HUES6 (cell line): ENCODE data around the gene DICER1.

Experiments used
- H3K27ac ChIP-seq: 2 replicates; pipeline ENCODE4 v1.7.0; 2013; ENCODE audit warnings: low read depth, mild to moderate bottlenecking, low read length, inconsistent platforms
- H3K27me3 ChIP-seq: 2 replicates; pipeline ENCODE4 v1.6.1; 2013; ENCODE audit warnings: low read length; ENCODE audit not compliant: control insufficient read depth, insufficient read depth
- H3K36me3 ChIP-seq: 2 replicates; pipeline ENCODE4 v1.6.1; 2013; ENCODE audit warnings: low read length; ENCODE audit not compliant: control insufficient read depth, insufficient read depth
- H3K4me1 ChIP-seq: 2 replicates; pipeline ENCODE4 v1.6.1; 2013; ENCODE audit warnings: low read length; ENCODE audit not compliant: control insufficient read depth, insufficient read depth
- H3K4me3 ChIP-seq: 2 replicates; pipeline ENCODE4 v1.5.1; 2013; ENCODE audit warnings: low read depth, low read length
- H3K9ac ChIP-seq: one replicate; pipeline ENCODE4 v1.6.1; 2013; ENCODE audit warnings: mild to moderate bottlenecking, low read length
- H3K9me3 ChIP-seq: 2 replicates; pipeline ENCODE4 v1.6.1; 2013; ENCODE audit warnings: low read depth, low read length; ENCODE audit not compliant: control insufficient read depth, insufficient read depth

DICER1 gene

DNA sequence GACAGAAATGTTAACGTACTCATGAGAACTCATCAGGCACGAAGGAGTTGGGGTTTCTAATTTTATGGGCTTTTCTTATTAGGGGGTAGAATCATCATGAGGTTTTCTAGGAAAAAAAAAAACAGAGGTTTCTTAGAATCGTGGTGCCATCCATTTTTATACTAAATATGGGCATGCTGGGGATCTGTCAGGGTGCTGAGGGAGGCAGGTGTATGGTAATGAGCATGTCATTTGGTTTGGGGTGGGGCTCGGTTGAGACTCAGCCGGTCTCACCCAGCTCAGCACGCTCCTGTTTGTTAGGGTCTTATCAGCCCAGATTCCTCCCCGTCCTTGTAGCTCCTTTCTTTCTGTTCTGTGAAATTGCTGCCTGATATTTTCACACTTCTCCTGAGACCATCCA lies 98.2 kb downstream of the DICER1 start:
- no peak overlapping the region for H3K4me3 ChIP-seq
- no peaks in the 10 kb centered on the region for H3K9me3 ChIP-seq
- no peak overlapping the region for H3K27ac ChIP-seq
- no peaks in the 10 kb centered on the region for H3K4me1 ChIP-seq
- H3K36me3 ChIP-seq, result no peaks in the 10 kb centered on the region
- no peaks in the 10 kb centered on the region for H3K27me3 ChIP-seq
- H3K9ac ChIP-seq, result no peak overlapping the region

DNA sequence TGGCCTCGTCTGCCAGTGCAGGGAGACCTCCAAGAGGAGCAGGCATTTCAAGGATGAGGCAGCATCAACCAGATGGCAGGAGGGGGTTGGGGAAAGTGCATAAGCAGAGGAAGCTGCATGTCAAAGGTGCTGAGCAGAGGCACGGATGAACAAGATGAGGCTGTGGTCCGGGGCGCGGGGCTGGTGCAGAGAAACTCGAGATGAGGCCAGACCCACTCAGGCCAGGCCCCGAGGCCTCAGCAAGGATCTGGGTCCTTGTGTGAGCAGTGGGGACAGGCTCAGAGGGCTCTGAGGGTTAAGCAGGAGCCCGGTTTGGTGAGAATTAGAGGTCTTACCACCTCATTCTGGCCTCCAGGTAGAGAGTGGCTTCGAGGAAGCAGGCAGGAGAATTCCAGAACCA lies 98.8 kb downstream of the DICER1 start:
- H3K27me3 ChIP-seq, result no peaks in the 10 kb centered on the region
- H3K4me3 ChIP-seq, result no peak overlapping the region
- H3K27ac ChIP-seq, result no peak overlapping the region
- no peak overlapping the region for H3K9ac ChIP-seq
- no peaks in the 10 kb centered on the region for H3K4me1 ChIP-seq
- no peaks in the 10 kb centered on the region for H3K9me3 ChIP-seq
- no peaks in the 10 kb centered on the region for H3K36me3 ChIP-seq

DNA sequence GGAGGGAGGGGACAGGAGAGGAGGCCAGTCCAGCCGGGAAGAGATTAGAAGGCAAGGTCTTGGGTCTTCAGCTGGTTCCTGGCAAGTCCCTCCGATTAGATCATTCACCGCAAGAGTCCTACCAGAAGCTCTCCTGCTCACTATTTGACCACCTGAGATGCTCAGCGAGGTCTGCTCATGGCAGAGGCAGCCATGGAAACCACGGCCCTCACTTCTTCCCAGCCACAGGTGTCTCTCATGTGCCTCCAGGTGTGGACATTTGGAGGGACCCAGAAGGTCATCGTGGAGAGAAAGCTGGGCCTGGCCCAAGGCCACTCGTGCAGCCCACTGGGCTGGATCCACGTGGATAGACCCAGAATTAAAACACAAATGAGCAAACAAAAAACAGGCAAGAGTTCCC lies 99.5 kb downstream of the DICER1 start:
- Histone ChIP-seq H3K27me3 (no peaks in the 10 kb centered on the region), H3K9me3 (no peaks in the 10 kb centered on the region), H3K36me3 (no peaks in the 10 kb centered on the region), H3K27ac (no peak overlapping the region), H3K4me3 (no peak overlapping the region), H3K9ac (no peak overlapping the region), H3K4me1 (no peaks in the 10 kb centered on the region)

DNA sequence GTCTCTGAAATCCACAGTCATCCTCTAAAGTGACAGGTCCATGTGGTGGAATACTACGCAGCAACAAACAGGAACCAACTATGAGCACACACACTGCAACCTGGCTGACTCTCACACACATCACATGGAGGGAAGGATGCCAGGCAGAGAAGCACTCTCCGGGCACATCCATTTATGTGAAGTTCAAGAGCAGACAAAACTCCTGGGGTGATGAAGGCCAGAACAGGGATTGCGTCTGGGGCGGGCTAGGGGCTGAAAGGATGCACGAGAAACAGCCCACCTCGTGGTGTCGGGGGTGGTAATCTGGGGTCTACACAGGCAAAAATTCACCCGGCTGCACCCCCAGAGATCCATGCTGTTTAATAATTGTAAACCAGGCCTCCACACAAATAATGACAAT lies 100.2 kb downstream of the DICER1 start:
- Histone ChIP-seq H3K27ac (no peak overlapping the region), H3K9me3 (no peaks in the 10 kb centered on the region), H3K4me1 (no peaks in the 10 kb centered on the region), H3K27me3 (no peaks in the 10 kb centered on the region), H3K4me3 (no peak overlapping the region), H3K36me3 (no peaks in the 10 kb centered on the region), H3K9ac (no peak overlapping the region)

DNA sequence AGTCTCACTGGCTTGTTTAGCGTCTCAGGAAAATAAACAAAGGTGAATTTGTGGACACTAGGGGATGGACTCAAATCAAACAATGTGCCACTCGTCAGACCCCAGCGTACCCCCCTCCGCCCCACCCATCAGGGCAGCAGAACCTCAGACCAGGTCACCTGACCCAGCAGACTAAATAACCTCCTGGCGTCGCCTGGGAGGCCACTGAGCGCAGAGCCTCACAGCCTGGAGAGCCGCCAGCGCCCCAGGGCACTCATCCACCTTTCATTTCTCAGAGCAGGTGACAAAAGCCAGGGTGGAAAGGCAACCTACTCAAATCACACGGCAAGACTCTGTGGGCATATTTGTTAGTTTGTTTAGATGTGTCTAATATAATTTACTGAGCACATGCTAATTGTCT lies 100.9 kb downstream of the DICER1 start:
- H3K36me3 ChIP-seq, result no peaks in the 10 kb centered on the region
- no peak overlapping the region for H3K9ac ChIP-seq
- no peaks in the 10 kb centered on the region for H3K4me1 ChIP-seq
- no peak overlapping the region for H3K27ac ChIP-seq
- H3K9me3 ChIP-seq, result no peaks in the 10 kb centered on the region
- no peak overlapping the region for H3K4me3 ChIP-seq
- no peaks in the 10 kb centered on the region for H3K27me3 ChIP-seq

DNA sequence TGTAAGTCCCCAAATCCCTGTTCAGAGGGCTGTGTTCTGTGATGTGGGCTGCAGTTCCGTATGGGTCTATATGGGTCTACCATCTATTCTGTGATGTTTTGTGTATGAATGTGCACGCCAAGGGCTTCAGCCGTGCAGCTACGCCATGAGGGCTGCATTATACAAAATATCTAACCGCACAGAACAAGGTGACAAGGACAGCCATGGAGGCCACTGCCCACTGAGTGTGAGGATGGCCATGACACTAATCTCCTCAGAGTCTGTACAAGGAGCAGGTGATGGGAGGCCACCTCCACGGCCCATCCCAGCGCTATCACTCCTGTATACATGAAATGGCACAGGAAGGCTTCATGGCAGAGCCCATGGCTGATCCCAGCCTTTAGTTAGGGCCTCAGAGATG lies 102.0 kb downstream of the DICER1 start:
- peaks cover 8% of the 10 kb centered on the region; the same call in 1 of the 2 replicates for H3K27me3 ChIP-seq
- no peak overlapping the region for H3K9ac ChIP-seq
- no peak overlapping the region for H3K27ac ChIP-seq
- H3K4me3 ChIP-seq, result no peak overlapping the region
- no peaks in the 10 kb centered on the region for H3K4me1 ChIP-seq
- H3K9me3 ChIP-seq, result no peaks in the 10 kb centered on the region
- no peaks in the 10 kb centered on the region for H3K36me3 ChIP-seq

DNA sequence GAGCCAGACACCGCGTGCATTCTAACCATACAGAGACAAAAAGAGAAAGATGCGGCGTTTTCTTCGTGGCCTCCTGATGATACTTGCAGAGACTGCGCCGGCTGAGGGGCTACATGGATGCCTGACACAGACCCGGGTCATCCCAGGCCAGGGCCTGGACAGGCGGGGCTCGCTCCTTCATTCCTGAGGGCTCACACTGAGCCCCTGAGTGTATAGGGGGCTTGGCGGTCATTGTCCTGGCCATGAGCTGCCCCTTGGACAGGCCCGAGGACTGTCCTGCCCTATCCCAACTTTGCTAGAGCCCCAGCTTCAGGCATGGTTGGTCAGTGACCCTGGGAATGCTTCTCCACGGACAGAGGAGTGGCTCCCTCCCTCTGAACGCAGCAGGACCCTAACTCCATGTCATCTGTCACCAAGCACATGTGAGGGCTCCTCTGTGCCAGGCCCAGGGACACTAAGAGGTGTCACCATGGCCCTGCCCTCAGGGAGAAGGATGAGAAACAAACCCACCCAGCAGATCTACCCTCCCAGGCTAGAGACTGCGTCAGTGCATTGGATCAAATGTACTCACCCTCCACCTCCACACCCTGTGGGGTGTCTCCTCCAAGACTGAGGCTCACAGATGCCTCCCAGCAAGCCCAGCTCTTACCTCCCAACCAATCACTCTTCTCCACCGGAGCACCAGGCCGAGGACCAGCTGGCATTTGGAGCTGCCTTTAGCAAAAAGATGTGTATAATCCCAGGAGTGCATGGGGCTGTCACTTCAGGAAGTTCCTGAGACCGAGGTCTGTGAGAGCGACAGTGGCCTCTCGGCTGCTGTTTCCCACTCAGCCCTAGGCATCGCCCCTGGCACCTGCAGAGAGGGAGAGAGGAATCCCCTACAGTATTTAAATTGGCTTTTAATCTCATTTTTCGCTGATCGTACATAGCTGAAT lies 102.7 kb downstream of the DICER1 start:
- Histone ChIP-seq H3K9ac (no peak overlapping the region), H3K27ac (no peak overlapping the region), H3K27me3 (peaks cover 14% of the 10 kb centered on the region; the same call in 1 of the 2 replicates), H3K9me3 (no peaks in the 10 kb centered on the region), H3K4me3 (no peak overlapping the region), H3K4me1 (no peaks in the 10 kb centered on the region), H3K36me3 (no peaks in the 10 kb centered on the region)

DNA sequence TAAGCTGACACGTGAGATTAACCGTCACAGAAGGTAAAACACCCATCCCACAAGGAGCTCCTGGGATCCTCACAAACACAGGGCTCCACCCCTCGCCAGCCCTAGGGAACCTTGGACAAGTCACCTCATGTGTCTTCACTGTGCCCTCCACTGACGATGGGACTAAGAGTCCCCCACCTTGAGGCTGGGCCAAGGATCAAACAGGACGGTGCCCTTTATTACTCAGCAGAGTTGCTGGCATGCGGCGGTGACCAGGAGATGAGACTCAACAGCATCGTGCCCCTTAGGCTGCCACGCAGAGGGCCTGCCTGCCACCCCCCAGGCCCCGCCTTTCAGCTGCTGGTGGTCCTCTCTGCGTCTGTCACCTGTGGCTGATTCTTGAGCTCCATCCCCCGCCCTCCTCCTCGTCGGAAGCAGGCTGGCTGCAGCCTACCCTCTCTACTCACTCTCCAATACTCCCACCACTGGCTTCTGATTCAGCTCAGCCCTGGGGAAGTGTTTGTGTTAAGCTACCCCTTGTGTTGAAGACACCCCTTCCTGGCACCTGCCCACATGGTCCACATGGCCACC lies 105.2 kb downstream of the DICER1 start:
- Histone ChIP-seq H3K9ac (no peak overlapping the region), H3K27ac (no peak overlapping the region), H3K27me3 (peaks cover 35% of the 10 kb centered on the region), H3K36me3 (no peaks in the 10 kb centered on the region), H3K4me3 (no peak overlapping the region), H3K4me1 (0 out of 2 replicates have a peak, but pooled peaks cover 7% of the 10 kb centered on the region), H3K9me3 (no peaks in the 10 kb centered on the region)

DNA sequence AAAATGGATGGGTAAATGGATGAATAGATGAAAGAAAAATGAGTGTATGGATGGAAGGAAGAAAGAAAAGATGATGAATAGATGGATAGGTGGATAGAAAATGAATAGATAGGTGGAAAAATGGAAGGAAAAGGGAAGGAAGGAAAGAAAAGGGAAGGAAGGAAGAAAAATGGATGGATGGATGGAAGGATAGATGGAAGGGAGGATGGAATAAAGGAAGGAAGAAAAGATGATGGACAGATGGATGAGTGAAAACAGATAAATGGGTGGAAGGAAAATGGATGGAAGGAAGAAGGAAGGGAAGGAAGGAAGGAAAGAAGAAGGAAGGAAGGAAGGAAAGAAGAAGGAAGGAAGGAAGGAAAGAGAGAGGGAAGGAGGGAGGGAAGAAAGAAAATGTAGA lies 107.4 kb downstream of the DICER1 start:
- H3K36me3 ChIP-seq, result no peaks in the 10 kb centered on the region

DNA sequence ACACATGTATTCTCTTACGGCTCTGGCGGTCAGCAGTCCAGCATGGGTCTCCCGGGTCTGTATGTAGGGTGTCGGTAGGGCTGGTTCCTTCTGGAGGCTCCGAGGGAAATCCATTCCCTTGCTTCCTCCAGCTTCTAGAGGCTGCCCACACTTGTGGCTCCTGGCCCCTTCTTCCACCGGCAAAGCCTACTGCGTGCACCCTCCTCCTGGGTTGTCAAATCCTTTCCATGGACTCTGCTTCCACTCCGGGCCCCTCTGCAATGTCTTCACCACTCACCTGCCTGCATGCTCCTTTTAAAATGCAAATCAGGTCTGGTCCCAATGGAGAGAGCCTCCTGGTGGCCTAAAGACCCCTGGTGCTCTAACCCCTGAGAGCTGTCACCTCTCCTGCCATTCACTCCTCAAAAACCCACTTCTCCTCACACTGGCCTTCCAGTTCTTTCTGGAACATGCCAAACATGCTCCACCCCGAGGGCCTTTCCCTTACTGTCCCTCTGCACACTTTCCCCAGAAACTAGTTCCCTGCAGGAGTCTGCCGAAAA lies 108.5 kb downstream of the DICER1 start:
- H3K36me3 ChIP-seq, result no peaks in the 10 kb centered on the region
- no peak overlapping the region for H3K9ac ChIP-seq
- peaks cover 14% of the 10 kb centered on the region; the same call in 1 of the 2 replicates for H3K4me1 ChIP-seq
- H3K4me3 ChIP-seq, result no peak overlapping the region
- no peak overlapping the region for H3K27ac ChIP-seq
- peaks cover 37% of the 10 kb centered on the region for H3K27me3 ChIP-seq
- no peaks in the 10 kb centered on the region for H3K9me3 ChIP-seq

More for the DNA sequence above, 107.4 kb downstream of the DICER1 start:
- Histone ChIP-seq H3K4me3 (no peak overlapping the region), H3K4me1 (peaks cover 11% of the 10 kb centered on the region; the same call in 1 of the 2 replicates), H3K9ac (no peak overlapping the region), H3K9me3 (no peaks in the 10 kb centered on the region), H3K27me3 (peaks cover 37% of the 10 kb centered on the region), H3K27ac (no peak overlapping the region)

DNA sequence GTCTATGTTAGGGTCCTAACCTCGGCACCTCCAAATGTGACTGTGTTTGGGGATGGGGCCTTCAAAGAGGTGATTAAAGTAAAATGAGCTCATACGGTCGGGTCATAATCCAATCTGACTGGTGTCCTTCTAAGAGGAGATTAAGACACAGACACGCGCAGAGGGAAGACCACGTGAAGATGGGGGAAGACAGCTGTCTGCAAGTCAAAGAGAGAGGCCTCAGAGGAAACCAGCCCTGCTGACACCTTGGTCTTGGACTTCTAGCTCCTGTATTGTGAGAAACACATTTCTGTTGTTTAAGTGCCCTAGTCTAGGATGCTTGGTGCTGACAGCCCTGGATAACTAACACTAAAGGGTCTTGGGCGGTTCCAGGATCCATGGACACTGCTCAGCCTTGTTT lies 109.6 kb downstream of the DICER1 start:
- no peak overlapping the region for H3K4me3 ChIP-seq
- H3K9me3 ChIP-seq, result no peaks in the 10 kb centered on the region
- no peak overlapping the region for H3K9ac ChIP-seq
- H3K36me3 ChIP-seq, result no peaks in the 10 kb centered on the region
- no peak overlapping the region for H3K27ac ChIP-seq
- peaks cover 14% of the 10 kb centered on the region; the same call in 1 of the 2 replicates for H3K4me1 ChIP-seq
- H3K27me3 ChIP-seq, result peaks cover 37% of the 10 kb centered on the region
